Rectal smooth muscle tissue (tissue), 1 donor: ENCODE results near the gene SLC6A3.

Source experiments
- H3K27ac ChIP-seq: one replicate; pipeline ENCODE4 v1.7.0; 2013; ENCODE audit warnings: low read depth, low read length, inconsistent platforms
- H3K27me3 ChIP-seq: one replicate; pipeline ENCODE4 v1.7.0; 2013; ENCODE audit warnings: low read length; ENCODE audit not compliant: control insufficient read depth, insufficient read depth
- H3K36me3 ChIP-seq: one replicate; pipeline ENCODE4 v1.7.0; 2013; ENCODE audit warnings: low read length; ENCODE audit not compliant: control insufficient read depth, insufficient read depth
- H3K4me1 ChIP-seq: one replicate; pipeline ENCODE4 v1.7.0; 2013; ENCODE audit warnings: low read length; ENCODE audit not compliant: control insufficient read depth, insufficient read depth
- H3K4me3 ChIP-seq: one replicate; pipeline ENCODE4 v1.7.0; 2013; ENCODE audit warnings: low read length
- H3K9ac ChIP-seq: one replicate; pipeline ENCODE4 v1.7.0; 2013; ENCODE audit warnings: low read length

The SLC6A3 gene

DNA sequence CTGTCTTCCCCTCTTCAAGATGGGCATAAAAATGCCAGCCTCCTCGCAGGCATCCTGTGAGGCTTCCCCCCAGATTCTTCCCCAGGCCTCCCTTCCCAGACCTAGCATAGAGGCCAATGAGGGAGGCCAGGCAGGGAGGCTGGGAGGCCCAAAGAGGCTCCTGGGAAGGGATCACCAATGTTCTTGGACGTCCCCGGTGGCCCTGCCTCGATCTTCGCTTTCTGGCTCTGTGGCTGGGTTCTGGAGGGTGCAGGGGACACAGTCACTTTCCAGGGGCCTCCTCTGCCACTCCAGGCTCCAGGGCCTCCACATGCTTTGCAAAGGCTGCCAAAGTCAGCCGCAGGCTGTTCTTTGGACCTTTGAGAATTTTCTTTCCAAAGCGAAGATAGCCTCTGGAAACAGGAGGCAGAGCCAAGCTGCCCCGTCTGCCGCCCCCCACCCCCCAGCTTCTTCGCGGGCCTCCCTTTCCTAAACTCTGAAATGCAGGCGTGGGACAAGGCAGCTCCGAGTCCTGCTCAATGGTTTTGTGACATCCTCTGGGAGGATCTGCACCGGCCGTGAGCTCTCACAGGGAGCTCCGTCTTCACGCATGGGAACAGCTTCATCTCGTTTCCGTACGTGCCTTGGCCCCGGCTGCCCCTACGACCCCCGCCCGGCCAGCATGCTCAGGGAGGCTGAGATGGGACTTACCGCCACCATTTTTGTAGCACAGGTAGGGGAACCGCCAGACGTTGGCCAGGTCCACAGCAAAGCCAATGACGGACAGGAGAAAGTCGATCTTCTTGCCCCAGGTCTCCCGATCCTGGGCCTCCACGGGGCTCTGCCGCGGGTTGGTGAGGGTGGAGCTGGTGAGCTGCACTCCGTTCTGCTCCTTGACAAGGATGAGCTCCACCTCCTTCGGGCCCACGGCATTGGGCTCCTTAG is 2.8 kb downstream of the SLC6A3 start:
- peaks cover 32% of the 10 kb centered on the region for H3K27me3 ChIP-seq
- H3K36me3 ChIP-seq: no peaks in the 10 kb centered on the region
- H3K9ac ChIP-seq: no peak overlapping the region
- H3K27ac ChIP-seq: no peak overlapping the region
- no peaks in the 10 kb centered on the region for H3K4me1 ChIP-seq
- no peak overlapping the region for H3K4me3 ChIP-seq

DNA sequence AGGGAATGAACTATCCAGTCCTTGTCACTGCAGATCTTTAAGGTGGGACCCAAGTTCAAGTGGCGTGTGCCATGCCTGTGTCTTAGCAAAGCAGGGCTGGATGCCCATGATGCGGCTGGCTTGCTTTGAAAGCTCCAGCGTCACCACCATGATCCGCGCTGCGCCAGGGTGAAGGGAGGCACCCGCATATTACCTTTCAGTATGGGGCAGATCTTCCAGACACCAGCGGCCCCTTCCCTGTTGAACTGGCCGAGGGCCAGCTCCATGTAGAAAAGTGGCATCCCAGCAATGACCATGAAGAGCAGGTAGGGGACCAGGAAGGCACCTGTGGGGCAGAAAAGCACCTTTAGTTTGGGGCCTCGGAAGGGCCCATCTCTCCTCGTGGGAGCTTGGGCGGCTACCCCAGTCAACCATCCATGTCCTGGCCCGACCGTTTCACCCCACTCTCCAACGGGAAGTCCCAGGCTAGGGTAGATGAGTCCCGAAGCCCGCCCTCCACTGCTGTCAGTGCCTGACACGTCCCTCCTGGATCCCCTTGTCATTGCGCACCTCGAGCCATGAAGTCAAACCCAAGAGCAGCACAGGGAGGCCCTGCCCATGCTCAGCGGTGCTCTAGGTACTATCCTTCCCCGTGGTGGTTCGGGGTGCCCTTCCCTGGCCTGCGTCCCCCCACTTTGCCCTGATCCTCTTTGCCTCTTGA is 3.9 kb downstream of the SLC6A3 start:
- no peak overlapping the region for H3K4me3 ChIP-seq

DNA sequence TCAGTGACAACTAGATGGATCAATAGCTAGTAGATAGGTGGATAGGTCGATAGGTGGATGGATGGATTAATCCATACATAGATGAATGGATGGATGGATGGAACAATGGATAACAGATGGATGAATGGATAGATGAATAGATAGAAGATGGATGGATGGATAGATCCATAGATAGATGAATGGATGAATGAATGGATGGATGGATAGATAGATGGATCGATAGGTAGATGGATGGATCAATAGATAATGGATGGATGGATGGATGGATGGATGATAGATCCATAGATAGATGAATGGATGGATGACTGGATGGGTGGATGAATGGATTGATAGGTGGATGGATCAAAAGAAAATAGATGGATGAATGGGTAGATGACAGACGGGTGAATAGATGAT is 5.1 kb downstream of the SLC6A3 start:
- H3K9ac ChIP-seq: no peak overlapping the region
- H3K4me1 ChIP-seq: no peaks in the 10 kb centered on the region
- H3K4me3 ChIP-seq: no peak overlapping the region
- peaks cover 18% of the 10 kb centered on the region for H3K27me3 ChIP-seq
- H3K27ac ChIP-seq: no peak overlapping the region
- H3K36me3 ChIP-seq: no peaks in the 10 kb centered on the region

More for the DNA sequence above, 3.9 kb downstream of the SLC6A3 start:
- H3K36me3 ChIP-seq: no peaks in the 10 kb centered on the region
- no peak overlapping the region for H3K27ac ChIP-seq
- peaks cover 24% of the 10 kb centered on the region for H3K27me3 ChIP-seq
- no peak overlapping the region for H3K9ac ChIP-seq
- no peaks in the 10 kb centered on the region for H3K4me1 ChIP-seq

DNA sequence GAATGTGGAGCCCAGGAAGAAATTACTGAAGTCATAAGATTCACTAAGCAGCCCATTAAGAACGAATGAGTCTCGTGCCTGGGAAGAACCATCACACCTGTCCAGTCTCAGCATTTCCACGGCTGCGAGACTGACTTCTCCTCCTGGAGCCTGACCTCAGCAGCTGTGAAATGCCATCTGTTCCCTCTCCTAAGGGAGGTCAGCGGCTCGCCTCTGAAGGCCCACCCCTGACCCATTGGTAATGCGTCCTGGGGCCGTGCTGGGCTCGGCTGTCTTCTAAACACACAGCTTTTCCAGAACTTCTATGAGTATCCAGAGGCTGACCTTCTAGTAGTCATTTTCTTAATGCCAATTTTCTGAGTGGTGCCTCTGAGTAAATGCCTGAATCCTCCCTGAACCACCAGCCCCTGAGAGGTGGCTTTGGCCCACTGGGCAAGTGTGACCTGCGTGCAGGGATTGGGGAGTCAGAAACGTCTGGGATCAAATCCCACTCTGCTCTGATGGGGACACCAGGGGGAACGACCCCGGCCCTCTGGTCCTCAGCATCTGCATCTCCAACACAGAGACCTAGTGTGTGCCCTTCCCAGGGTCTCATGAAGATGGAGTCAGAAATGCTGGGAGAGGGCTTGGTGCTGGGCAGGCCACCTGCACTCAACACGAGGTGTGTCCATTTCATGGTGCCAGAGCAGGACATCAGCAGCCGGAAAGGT is 5.7 kb downstream of the SLC6A3 start:
- Histone ChIP-seq H3K27me3 (peaks cover 15% of the 10 kb centered on the region), H3K4me1 (no peaks in the 10 kb centered on the region), H3K36me3 (no peaks in the 10 kb centered on the region), H3K4me3 (no peak overlapping the region), H3K9ac (no peak overlapping the region), H3K27ac (no peak overlapping the region)

DNA sequence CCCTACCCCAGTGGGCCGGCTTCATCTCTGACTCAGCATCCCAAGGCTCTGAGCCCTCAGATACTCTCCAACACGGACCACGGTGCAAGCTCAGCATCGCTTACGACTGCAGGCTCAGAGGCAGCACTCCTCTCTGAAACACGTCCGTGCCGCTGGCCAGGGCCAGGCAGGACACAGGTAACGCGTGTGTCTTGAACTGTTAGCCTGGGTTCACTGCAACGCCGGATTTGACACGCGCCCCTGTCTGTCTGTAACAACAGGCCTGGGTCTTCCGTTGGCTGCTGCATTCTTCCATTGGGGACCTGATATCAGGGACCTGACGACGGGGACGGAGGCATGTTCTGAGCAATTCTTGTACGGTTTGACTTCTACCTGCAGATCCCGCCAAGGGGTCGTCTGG is 6.4 kb downstream of the SLC6A3 start:
- H3K27me3 ChIP-seq: peaks cover 9% of the 10 kb centered on the region
- no peak overlapping the region for H3K4me3 ChIP-seq
- H3K4me1 ChIP-seq: no peaks in the 10 kb centered on the region
- H3K9ac ChIP-seq: no peak overlapping the region
- H3K27ac ChIP-seq: no peak overlapping the region
- H3K36me3 ChIP-seq: no peaks in the 10 kb centered on the region

DNA sequence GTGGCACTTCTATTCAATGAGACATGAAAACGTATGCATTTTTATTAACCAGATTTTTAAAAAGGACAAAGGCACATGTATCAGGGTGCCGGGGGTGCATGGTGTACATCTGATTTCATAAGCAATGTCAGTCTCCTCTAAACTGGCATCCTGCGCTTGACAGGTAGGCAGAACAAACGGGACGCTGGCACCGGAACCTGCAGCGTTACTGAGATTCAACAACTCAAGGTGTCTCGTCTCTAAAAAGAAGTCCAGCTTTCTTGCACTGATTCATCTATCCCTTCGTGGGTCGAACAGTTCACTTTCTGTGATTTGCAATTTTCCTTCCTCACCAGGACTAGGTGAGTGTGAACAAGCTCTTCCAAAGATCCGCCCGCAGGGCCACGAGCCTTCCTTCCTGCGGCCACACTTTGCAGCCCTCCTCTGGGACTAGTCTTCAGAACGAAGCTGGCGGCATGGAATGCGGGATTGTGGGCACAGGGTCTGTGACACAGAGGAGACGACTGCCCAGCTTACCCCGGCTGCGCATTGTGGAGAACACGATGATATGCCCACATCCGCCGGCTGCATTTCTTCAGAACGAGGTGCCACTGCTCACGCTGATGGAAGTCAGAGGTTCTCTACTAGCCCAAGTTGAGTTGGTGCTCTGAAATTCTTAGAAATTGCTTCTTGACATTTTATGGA is 7.2 kb downstream of the SLC6A3 start:
- Histone ChIP-seq H3K27me3 (peaks cover 2% of the 10 kb centered on the region), H3K4me3 (no peak overlapping the region), H3K27ac (no peak overlapping the region), H3K9ac (no peak overlapping the region), H3K36me3 (no peaks in the 10 kb centered on the region), H3K4me1 (no peaks in the 10 kb centered on the region)

DNA sequence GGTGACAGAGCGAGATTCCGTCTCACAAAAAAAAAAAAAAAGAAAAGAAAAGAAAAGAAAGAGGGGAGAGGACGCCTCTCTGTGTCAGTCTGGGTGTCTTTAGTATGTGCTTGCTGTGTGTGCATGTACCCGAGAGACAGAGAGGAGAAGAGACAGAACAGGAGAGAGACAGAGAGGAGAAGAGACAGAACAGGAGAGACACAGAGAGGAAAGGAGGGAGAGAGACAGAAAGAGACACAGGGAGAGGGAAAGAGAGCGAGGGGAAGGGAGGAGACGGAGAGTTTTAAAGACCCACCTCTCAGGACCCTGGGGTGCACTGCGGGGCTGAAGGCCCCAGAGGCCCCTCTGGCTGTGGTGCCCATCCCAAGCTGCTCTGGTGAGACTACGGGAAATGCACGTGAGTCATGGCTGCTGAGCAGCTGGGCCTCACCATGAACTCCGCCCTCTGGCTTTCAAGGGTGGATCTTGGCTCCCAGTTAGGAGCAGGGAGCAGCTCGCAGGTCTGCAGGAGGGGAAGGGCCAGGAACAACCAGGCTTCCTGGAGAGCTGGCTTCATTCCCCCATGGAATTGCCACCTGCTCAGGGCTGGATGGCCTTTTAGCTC is 7.9 kb downstream of the SLC6A3 start:
- Histone ChIP-seq H3K27me3 (peaks cover 2% of the 10 kb centered on the region), H3K9ac (no peak overlapping the region)

DNA sequence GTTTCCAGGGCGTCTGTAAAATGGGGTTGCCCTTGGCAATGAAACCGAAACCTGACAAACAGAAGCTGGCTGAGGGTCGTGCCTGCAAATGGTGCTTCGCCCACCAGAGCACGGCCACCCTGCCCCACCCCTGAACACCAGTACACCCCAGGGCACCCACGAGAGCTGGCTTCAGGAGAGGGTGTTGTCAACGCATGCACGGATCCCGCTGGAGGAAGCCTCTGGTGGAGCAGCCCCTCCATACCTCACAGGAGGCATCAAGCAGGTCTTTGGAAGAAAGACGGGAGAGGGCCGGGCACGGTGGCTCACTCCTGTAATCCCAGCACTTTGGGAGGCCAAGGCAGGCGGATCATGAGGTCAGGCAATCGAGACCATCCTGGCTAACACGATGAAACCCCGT is 8.6 kb downstream of the SLC6A3 start:
- Histone ChIP-seq H3K36me3 (no peaks in the 10 kb centered on the region), H3K9ac (no peak overlapping the region), H3K4me3 (no peak overlapping the region), H3K27me3 (peaks cover 2% of the 10 kb centered on the region), H3K27ac (no peak overlapping the region), H3K4me1 (no peaks in the 10 kb centered on the region)

More for the DNA sequence above, 7.9 kb downstream of the SLC6A3 start:
- Histone ChIP-seq H3K4me3 (no peak overlapping the region), H3K4me1 (no peaks in the 10 kb centered on the region), H3K36me3 (no peaks in the 10 kb centered on the region), H3K27ac (no peak overlapping the region)

DNA sequence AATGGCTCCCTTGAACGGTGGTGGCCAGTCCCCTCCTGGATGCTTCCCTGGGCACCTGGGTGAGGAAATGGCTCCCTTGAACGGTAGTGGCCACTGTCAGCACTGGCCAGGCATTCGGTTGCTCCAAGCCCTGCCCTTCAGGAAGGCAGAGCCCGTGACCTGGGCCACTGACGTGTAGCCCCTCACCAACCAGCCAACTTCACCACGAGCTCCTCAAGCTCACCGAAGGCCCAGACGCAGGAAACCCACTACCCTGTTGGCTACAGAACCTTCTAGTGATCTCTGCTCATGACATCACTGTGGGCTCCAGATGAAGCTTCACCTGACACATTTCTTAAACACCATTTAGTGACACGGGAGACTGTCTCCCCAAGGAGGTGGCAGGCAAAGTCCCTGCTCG is 9.2 kb downstream of the SLC6A3 start:
- Histone ChIP-seq H3K9ac (no peak overlapping the region), H3K27ac (no peak overlapping the region), H3K4me3 (no peak overlapping the region), H3K36me3 (no peaks in the 10 kb centered on the region), H3K4me1 (no peaks in the 10 kb centered on the region), H3K27me3 (peaks cover 2% of the 10 kb centered on the region)

DNA sequence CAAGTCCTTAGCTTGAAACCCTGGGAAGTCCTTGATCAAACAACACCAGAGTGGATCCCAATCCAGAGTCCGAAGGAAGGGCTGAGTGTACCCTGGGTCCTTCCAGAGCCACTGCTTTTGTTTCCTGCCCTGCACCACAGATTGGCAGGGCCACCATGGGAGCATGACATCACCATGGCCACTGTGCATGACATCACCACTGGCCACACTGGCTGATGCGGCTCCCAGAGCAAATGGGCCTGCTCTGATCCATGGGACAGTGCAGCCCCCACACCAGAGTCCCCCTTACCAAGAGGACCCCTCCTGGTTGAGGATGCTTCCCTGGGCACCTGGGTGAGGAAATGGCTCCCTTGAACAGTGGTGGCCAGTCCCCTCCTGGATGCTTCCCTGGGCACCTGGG is 9.9 kb downstream of the SLC6A3 start:
- H3K36me3 ChIP-seq: no peaks in the 10 kb centered on the region
- H3K27me3 ChIP-seq: peaks cover 2% of the 10 kb centered on the region
- no peaks in the 10 kb centered on the region for H3K4me1 ChIP-seq
- no peak overlapping the region for H3K27ac ChIP-seq
- no peak overlapping the region for H3K9ac ChIP-seq
- H3K4me3 ChIP-seq: no peak overlapping the region

DNA sequence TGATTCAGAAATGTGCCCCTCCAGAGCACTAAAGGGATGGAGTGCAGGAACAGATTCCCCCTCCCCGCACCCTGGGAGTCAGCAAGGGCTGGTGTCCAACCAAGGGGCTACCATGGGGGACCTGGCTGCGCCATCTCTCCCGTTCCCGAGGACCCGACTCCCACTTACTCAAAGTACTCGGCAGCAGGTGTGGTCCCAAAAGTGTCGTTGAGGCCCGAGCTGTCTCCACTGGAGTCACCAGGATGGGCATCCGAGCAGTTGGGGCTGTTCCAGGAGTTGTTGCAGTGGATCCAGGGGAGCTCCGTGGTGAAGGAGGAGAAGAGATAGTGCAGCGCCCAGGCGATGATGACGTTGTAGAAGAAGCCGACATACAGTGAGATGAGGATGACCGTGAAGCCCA is 12.9 kb downstream of the SLC6A3 start:
- H3K4me3 ChIP-seq: no peak overlapping the region
- no peaks in the 10 kb centered on the region for H3K36me3 ChIP-seq
- no peaks in the 10 kb centered on the region for H3K4me1 ChIP-seq
- H3K9ac ChIP-seq: no peak overlapping the region
- no peaks in the 10 kb centered on the region for H3K27me3 ChIP-seq
- no peak overlapping the region for H3K27ac ChIP-seq

DNA sequence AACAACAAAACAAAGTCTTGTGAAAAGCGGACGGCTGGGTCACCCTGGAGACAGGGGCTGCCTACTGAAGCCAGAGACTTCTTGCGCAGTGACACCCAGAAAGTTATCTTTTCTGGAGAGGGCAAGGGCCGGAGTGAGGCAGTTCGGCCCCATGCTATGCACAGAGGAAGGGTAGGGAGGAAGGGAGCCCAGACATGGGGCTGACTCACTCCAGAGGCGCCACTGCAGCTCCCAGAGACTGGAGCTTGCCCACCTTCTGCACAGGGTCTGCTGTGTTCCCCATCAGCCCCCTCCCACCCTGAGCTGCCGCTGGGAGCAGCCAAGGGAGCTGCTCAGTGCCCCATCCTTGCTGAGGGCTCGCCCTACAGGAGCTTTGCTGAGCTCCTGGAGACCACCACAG is 13.3 kb downstream of the SLC6A3 start:
- Histone ChIP-seq H3K27ac (no peak overlapping the region), H3K9ac (no peak overlapping the region)

More for the DNA sequence above, 13.3 kb downstream of the SLC6A3 start:
- Histone ChIP-seq H3K4me1 (no peaks in the 10 kb centered on the region), H3K27me3 (no peaks in the 10 kb centered on the region), H3K36me3 (no peaks in the 10 kb centered on the region), H3K4me3 (no peak overlapping the region)
